ENCODE data around the gene RCAN1.

- no peak for TF ChIP-seq EZH2phosphoT487 (IDR thresholded peaks at IDR 0.05; ENCODE audit: low read depth, severe bottlenecking, unreplicated experiment)
- TF ChIP-seq CTCF (IDR thresholded peaks at IDR 0.05; ENCODE audit: poor library complexity): no peak
- no peak for TF ChIP-seq EZH2 (IDR thresholded peaks at IDR 0.05; ENCODE audit: borderline replicate concordance)
Measured at GRCh38 chr21:34509151-34509550, 105.8 kb downstream of the RCAN1 start.
